Measurements from ENCODE around the gene ADORA2B.

Gene ADORA2B

DNA sequence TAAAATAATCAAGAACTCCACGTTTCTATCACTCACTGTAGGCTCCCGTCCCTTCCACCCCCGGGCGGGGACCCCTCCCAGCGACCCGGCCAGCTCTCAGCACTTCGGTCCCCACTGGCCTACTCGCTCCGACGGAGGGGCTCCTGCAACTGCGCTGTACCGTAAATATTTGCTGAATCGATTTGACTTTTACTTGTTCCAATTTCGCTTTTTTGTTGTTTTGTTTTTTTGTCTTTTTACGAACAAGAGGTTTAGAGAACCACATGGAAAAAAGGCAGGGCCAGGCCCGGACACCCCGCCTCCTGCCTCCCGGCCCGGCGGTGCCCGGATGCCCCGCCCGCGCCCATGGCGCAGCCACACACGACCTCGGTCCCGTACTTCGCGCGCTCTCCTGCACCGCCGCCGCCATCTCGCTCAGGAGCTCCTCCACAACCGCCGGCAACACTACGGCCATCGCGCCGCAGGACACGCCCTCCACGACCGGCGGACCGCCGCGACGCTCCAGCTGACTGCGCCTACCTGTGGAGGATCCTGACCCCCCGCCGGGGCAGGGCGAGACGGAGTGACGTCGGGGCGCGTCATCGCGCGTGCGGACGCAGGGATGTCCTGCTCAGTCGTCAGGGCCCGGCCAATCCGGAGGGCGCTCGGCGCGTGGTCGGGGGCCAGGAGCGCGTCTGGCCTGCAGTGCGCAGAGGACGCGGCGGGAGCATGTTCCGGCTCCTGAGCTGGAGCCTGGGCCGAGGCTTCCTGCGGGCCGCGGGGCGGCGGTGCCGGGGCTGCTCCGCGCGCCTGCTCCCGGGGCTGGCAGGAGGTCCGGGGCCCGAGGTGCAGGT, 54.4 kb downstream of the ADORA2B start, which contains the start of the genes TTC19 and ZSWIM7:
TTC19 (plus strand) TSS at position 684 of the 833 bp plus-strand sequence; CDS start at position 709, 25 bp downstream.
ZSWIM7 (minus strand) TSS at position 564 of the 833 bp plus-strand sequence; CDS start at position 454, 110 bp downstream.
- peak; percentile 98 for DNase-seq

DNA sequence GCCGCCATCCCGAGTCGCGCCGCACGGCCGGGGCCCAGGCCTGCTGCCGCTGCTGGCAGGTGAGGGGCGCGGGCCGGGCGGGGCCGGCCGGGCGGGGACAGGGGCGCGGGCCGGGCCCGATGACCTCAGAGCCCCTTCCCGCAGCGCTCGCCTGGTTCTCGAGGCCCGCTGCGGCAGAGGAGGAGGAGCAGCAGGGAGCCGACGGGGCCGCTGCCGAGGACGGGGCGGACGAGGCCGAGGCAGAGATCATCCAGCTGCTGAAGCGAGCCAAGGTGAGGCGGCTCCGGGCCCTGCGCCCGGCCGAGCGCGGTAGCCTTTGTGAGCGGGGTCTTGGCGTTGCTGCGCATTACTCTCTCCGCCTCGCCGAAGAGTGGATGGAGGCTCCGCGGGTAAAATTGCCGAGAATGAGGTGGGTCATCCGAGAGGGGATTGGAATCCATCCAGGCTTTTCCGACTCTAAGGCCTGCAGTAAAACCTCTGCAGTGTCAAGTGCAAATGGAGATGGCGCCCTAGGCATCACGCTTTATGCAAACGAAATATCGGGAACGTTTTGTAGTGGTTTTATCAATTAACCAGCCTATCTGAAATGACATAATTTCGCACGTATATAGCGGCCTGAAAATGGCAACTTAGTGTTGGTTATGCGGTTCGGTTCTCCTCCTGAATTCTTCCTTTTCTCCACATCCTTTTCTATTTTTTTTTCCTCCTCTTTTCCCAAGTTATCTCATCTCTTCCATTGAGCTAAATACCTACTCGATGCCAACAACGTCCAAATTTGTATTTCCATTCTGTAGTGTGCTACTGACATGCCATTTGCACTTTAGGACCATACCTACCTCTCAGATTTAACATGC, 55.3 kb downstream of the ADORA2B start:
- no peak for DNase-seq

DNA sequence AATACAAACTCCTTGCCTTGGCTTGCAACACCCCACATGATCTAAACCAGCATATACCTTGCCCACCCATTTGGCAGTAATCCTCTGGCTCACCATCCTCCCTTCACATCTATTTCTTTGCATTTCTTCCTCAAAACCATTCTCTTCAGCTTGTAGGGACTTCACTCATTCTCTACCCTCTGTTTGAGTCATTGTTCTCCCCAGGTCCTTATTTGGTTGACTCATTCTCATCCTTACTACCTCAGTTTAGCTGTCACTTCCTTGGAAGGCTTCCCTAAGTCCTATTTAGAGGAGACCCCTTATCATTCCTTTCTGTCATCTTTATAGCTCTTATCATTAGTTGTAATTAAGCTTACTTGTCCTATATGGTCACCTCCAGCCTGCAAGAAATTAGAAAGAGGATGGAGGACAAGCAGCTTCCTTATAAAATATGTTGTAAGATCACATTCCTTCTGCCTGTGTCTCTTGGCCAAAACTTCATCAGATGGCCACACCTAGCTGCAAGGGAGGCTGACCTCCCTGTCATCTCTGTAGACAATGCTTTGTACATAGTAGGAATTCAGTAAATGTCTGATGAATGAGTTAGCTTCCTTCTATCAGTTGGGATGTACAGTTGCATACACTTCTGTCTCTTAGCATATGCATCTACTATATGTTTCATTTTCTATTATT, 56.4 kb downstream of the ADORA2B start:
- DNase-seq, result peak; percentile 63

DNA sequence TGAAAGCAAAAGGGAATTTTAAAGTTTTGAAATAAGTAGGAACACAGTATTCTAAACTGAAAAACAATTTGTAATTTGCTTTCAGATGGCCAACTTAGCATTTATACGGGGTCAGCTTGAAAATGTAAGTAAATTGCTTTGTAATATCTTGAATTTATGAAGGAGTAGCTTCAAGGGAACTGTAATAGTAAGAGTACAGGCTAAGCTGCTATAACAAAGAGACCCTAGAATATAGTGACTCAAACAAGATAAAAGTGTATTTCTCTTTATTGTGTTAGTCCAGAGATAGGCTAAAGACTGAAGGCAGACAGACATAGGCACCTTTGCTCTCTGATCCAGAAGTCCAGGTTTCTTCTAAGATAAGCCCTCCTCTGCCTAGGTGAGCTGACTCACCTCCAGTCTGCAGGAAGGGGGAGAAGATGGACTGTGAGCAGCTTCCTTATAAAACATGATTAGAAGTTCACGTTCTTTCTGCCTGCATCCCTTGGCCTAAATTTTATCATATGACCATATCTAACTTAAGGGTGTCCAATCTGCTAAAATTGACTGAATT, 57.9 kb downstream of the ADORA2B start:
- no peak for DNase-seq

DNA sequence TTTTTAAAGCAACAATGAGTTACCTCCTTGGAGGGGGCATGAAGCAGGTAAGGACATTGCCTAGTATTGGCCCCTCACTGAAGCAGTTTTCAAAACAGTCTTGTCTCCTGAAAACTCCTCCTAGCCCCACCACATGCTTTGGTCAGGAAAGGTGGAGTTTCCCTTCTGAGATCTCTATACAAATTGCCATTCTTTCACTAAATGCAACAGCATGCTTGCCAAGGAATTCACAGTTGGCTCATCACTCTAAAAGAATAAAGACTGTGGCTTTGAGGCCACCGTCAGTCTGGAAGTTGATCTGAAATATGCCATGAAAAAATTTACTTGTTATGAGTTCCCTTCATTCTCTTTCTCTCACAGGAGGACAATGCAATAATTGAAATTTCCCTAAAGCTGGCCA, 58.9 kb downstream of the ADORA2B start:
- no peak for DNase-seq

DNA sequence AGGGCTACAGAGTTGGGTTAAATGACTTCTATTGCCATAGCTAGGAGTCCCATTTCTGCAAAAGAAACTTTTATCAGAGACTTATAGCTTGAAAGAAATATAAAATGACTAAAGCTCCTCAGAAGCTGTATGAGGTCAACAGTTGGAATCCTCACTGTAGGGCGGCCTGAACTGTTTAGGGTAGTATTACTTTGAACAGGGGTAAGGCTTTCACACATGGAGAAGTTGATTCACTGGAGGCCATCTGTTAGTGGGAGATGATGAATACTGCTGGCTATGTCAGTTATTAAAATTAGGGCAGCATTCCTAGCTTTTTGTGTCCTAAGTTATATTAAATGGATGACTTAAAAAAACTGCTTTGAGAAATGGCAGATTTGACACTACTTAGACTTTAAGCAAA, 60.7 kb downstream of the ADORA2B start:
- no peak for DNase-seq

DNA sequence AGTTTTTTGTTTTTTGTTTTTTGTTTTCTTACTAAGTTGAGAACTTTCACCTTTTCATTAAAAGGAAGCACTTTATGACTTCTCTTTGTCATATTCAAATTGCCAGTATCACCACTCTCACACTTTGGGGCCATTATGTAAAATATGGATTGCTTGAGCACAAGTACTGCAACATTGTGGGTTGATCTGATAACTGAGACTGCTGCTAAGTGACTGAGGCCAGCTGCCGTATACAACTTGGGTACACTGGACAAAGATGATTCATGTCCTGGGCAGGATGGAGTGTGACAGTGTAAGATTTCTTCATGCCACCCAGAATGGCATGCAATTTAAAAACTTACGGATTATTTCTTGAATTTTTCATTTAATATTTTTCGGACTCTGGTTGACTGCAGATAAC, 62.5 kb downstream of the ADORA2B start:
- peak; percentile 38 for DNase-seq

DNA sequence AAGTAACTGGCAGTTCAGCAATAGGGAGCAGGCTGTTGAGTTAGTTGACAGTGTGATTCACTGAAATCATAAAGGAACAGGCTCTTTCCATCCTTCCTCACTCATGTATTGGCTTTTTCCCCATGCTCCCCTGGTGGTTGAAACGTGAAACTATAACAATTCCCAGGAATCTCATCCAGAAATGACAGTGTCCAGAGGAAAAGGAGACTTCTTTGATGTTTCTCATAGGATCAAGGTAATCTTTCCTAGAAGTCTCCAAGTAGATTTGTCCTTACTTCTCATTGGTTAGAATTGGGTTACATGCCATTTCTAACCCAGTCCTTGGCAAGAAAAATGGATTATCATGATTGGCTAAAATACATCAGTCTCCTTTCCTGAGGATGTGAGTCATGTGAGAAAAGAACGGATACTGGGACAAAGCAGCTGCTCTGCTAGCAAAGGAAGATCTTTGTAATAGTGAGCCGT, 69.0 kb downstream of the ADORA2B start:
- no peak for DNase-seq

DNA sequence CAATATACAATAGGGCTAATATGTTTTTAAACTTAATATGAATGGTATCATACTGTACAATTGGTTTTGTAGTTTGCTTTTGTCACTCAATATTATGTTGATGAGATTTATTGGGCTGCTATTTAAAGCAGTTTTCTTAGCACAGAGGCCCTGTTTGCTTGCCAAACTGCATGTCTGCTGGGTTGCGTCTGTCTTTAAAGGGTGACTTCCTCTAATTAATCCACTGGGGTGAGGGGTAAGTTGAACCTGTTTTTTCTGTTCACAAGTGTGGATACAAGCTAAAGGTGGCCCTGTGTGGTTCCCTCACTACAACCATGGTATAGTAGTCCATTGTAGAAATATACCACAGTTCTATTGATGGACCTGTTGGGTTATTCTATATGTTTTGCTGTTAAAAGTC, 74.4 kb downstream of the ADORA2B start:
- DNase-seq, result no peak

DNA sequence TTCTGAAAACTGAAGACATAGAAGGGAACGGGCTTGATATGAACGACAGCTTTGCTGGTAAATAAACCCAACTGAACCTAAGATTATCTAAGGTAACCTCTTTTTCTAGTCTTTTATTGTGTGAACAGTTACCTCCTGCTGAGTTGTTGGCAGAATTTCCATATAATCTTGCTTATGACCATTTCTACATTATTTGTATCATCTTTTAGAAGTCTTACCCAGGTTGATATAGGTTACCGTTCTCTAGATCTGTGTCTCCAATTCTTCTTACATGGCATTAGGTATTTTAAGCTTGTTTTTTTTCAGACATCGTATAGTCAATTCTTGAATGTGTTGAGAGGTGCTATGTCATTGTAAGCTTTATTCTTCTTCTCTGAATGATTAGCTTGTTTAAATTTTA, 79.0 kb downstream of the ADORA2B start:
- no peak for DNase-seq

DNA sequence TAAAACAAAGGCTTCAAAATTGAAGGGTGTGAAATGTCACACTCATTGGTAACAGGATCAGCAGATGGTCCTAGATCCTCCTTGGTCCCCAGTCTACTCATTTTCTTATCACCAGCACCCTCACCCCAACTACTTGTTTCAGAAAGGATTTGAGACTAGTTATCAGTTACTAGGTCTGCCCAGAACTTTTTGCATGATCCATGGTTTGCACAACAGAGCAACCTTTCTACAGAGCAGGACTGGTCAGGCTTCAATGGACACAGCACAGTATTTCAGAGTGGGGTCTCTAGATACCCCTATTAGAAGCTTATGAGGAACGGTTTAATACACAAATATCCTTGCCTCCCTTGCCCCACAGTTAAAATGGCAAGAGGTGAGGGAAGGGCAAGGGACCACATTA, 80.3 kb downstream of the ADORA2B start:
- no peak for DNase-seq
